NOMO-1 (cell line): Measurements from ENCODE around the gene LRGUK.

Experiments
- DNase-seq, 2 experiments: peaks; one replicate each; lab custom pipeline; 2025; ENCODE audit not compliant: unreplicated experiment in 2 of 2; lab: John Stamatoyannopoulos, UW

The LRGUK gene

DNA sequence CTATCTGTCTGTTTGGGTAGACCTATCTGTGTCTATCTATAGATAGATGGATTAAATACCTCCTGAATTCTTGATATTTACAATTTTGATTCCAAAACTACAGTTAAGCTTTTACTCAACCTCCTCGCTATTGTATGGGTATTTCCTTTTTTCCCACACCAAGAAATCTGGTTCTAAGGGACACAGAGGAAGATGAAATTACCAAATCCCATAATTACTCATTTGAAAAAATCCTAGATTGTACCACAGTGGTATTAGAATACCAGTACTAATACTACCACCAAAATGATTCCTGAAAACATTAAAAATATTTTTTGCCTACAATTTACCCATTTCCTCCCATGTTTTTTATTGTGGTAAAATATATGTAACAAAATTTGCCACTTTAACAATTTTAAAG, 53.2 kb downstream of the LRGUK start:
- no peak for DNase-seq

DNA sequence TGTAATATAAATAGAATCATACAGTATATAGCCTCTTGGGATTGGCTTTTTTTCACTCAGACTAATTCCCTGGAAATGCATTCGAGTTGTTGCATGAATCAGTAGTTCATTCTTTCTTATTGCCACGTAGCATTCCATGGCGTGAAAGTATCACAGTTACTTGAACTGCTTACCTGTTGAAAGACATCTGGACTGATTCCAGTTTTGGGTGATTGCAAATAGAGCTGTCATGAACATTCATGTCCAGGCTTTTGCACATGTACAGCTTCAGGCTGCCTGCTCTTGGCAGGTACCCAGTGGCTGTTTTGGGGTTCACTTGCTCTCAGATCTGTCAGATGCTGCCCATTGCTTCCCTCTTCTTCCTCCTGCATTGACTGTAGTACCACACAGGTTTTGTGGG, 54.9 kb downstream of the LRGUK start:
- DNase-seq = no peak

- DNase-seq = peak in 1 of 2 experiments; percentile 16
These were observed 57.6 kb downstream of the LRGUK start for GRCh38 chr7:134184767-134185166.

DNA sequence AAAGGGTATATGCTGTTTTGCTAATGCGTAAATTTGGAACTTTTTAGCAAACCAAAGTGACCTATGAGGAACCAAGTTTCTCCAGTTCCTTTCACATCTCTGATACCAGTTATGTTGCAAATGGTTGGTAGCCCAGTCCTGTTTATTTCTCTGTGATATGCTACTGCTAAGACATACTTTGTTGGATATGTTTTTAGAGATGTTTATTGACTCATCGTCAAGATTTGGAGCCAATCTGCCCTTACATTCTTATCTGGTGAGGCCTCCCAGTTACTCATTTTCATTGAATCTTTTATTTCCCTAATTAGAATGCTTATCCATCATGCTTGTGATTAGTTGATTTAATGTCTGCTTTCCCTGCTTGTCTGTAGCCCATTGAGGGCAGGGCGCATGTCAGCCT, 58.9 kb downstream of the LRGUK start:
- DNase-seq = no peak

DNA sequence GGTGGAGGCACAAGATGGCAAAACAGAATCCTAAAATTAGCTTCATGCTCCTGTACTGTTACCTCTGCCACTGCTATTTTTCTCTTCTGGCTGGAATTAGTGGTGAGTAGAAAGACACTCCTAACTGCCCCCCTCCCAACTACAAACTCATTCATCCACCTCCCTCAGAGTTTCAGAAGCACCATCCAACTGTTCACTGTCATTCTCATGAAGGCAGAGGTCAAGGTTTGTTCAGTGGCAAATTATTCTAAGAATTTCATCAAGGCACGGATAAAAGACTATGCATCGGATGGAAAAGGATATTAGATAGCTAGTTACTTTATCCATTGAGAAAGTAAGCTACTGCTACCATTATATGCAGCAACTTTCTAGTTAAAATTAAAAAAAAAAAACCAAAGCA, 59.7 kb downstream of the LRGUK start:
- no peak for DNase-seq

DNA sequence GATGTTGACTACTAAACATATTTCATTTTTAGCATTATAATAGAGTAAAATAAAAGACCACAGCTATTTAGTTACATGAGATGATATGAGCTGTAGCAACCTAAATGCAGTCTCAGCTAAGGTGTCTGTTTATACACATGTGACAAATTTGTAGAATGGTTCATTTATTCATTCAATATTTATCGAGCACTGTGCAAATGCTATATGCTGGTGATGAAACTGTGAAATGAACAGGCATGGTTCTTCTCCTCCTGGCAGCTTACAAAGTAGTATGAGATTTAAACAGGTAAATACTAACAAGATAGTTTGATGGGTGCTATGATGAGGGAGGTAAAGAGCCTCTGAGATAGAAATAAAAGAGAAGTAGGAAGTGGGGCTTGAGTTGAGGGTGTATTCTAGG, 60.8 kb downstream of the LRGUK start:
- no peak for DNase-seq

DNA sequence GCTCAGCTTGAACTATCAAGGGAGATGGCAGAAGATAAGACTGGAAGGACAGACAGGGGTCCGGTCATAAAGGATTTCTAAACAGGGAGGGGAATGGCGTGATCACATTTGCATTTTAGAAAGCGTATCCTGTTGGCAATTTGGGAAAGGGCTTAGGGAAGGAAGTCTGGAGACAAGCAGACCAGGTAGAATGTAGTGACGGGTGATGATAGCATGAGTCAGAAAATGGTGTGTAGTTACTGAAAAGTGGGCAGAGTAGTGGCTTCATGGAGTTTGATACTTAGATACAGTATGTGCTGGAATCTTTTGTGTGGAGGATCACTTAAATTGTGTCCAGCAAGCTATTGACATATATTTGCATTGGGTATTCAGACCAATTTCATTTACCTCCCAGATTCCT, 61.2 kb downstream of the LRGUK start:
- no peak for DNase-seq

DNA sequence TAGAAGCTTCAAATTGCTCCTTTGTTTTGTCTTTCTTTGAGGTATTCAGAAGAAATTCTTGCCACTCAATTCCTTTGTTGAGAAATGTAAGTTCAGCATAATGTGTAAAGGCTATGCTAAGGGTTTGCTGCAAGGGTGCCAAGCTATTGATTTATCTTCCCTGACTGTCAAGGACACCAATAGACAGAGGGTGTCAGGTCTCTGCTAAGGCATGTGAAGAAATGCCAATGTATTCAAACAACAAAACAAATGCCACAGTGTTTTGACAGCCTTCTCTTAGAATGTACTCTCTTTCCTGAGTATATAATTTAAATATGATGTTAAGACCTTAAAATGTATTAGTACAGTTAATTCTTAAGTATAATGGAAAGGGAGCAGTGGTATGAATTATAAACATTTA, 62.4 kb downstream of the LRGUK start:
- no peak for DNase-seq

GRCh38 chr7:134191876-134192275, 64.7 kb downstream of the LRGUK start:
- peak in 1 of 2 experiments; percentile 26 for DNase-seq

GRCh38 chr7:134193240-134193639, 66.1 kb downstream of the LRGUK start:
- no peak for DNase-seq

GRCh38 chr7:134195252-134195651, 68.1 kb downstream of the LRGUK start:
- DNase-seq = no peak

DNA sequence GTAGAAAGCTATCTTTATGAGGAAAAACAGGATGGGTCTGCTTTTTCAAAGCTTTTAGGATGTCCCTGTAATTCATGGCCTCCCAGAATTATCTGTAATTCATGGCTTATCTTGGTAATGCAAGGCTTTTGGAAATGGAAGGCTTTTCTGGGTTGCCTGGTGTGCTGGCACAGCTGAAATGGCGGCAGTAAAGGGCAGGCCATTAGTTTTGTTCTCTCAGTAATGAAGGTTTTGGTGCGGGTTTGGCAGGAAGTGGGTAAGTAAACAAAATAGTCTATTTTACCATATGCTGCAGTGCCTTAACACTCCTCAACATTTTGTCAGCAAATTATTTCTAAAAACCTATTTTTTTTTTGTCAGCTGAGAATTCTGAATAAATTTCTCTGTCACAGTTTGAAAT, 69.3 kb downstream of the LRGUK start:
- DNase-seq = no peak

DNA sequence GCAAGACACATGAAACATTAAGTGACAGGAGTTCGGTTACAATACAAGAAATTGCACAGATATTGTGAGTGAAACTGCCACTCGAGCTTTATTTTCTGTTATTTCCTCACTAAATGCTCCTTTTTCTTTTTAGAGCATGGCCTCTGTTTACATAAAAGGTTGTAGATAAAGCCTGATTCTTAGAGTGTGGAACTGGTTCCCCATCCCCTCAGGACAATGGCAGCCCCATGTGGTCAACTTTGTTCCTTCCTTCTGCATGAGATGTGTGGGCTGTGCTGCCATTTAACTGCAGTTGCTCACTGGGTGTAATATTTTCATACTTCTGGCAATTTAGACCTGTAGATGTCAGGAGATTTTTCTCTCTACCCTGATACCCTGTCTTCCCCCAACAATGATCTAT, 70.2 kb downstream of the LRGUK start:
- DNase-seq = no peak

DNA sequence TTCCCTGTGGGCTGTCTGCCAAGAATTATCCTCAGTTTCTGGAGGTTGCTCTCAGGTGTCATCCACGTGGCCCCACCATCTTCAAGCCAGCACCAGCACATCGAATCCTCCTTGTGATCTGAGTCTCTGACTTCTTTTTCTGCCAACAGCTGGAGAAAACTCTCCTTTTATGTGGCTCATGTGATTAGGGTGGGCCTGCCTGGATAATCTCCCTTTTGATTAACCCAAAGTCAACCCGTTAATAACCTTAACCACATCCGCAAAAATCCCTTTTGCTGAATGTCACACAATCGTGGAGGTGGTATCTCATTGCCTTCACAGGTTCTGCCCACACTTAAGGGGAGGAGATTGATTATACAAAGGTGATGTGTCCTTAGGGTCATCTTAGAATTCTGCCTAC, 73.8 kb downstream of the LRGUK start:
- no peak for DNase-seq

DNA sequence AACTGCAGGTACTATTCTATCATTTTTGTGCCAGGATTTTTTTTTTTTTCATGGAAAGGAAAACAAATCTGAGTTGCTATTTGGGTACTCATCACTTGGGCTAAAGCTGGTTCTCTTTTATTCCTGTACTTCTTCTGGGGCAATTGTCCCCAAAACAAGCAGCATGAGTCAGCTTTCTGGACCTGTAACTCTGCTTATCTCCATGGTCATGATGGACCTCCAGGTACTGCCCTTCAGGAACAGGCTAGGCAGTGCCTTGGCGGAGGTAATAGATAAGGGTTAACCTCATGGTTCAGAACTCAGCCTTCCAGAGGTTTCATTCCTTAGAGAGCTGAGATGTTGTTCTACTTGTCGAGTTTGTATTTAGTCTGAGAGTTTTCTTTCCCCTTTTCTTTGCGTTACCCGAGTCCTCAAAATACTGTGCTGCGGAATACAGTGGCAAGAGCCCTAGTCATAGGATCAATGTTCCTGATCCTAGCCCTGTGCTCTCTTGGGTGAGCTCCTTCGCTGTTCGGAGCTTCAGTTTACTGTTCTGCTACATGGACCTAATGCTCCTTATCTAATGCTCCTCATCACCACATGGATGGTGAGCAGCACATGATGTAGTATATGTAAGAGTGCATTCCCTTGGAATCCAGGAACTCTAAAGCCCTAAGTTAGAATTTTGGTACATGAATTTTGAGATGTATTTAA, 74.6 kb downstream of the LRGUK start:
- DNase-seq = no peak

GRCh38 chr7:134203186-134203889, 76.2 kb downstream of the LRGUK start:
- no peak for DNase-seq

- DNase-seq = no peak
These were observed 82.3 kb downstream of the LRGUK start for GRCh38 chr7:134209322-134210015.

DNA sequence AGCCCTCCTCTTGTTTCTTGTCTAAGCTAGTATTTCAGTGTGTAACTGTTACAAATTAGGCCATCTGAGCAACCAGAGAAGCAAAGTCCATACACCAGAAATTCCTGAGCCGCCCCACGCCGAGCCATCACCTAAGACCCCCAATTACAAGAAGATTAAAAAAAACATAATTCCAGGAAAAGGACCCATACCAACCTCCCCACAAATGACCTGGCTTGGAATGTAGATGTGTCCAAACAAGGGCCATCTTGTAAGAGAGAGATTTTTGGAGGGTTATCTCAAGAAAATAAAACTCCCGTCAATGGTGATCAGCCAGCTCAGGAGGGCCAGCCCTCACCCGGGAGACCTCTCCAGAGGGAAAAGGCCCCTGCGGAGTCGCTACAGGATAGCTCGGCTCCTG, 83.1 kb downstream of the LRGUK start:
- no peak for DNase-seq

GRCh38 chr7:134210976-134211663, 84.0 kb downstream of the LRGUK start:
- no peak for DNase-seq

DNA sequence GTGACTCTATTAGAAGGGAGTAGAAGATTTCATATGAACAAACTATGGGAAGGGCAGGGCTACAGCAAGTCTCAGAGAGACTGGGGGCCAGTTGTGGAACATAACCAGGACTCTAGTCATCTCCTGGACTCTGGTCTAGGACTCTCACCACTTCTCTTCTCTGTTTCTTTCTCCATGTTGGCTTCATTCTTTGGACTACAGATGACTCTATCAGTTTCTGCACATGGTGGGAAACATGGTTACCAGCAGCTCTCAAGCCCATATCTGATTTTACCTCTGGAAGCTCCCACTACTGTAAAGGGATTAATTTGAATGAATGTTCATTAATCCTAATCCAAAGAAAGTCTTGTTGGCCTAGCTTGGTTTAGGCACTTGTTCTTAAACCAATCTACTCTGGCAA, 84.7 kb downstream of the LRGUK start:
- no peak for DNase-seq
